GM12891 (cell line): Measurements from ENCODE around the gene PSKH1.
"Not testable (repeated sequence)": the region's sequence is repeated elsewhere in the genome, so short reads cannot be mapped to it uniquely, and the experiment has no call there.

Source experiments
- POLR2A ChIP-seq: IDR thresholded peaks from 2 replicates; pipeline ENCODE4 v1.6.1; 2011; ENCODE audit warnings: low read depth, low read length, control low read depth
- SPI1 ChIP-seq: IDR thresholded peaks from 2 replicates; pipeline ENCODE4 v1.6.1; 2011; ENCODE audit warnings: low read depth, low read length, control low read depth
- TAF1 ChIP-seq: IDR thresholded peaks from 2 replicates; pipeline ENCODE4 v1.6.1; 2011; ENCODE audit warnings: low read depth, low read length, control low read depth

- TF ChIP-seq POLR2A, SPI1, TAF1: not testable (repeated sequence)
Observed at GRCh38 chr16:67972285-67972684, 79.2 kb downstream of the PSKH1 start.
